Activated CD8-positive, alpha-beta T cell treated with anti-CD3 and anti-CD28 coated beads for 36 hours (primary cell): ENCODE data around the gene CYP46A1. TPM values are rescaled to one million over a fixed set of nuclear protein-coding genes. Genes with fewer than 3 reads are reported as not detected.

Source experiments
- ATAC-seq: fragments of 200-7000 bp; cut with Tn5 transposase; one replicate; pipeline ENCODE4 v1.10.0; 2021; ENCODE audit warnings: mild to moderate bottlenecking, moderate library complexity
- CTCF ChIA-PET: fragments of 350-600 bp; sonication (Branson Sonifier 250); formaldehyde crosslinking; loops from one replicate; lab custom pipeline; 2021; ENCODE audit warnings: antibody characterized with exemption; lab: Charles Lee
- POLR2A ChIA-PET: fragments of 350-600 bp; sonication (Branson Sonifier 250); formaldehyde crosslinking; loops from one replicate; lab custom pipeline; 2021; ENCODE audit warnings: antibody characterized with exemption; lab: Charles Lee
- DNase-seq: peaks from one replicate; pipeline ENCODE4 v3.0.0-alpha.2; 2020
- H3K27ac Mint-ChIP-seq: one replicate; pipeline ENCODE4 v1.8.0; 2021; ENCODE audit warnings: mild to moderate bottlenecking, mixed read lengths
- H3K27me3 Mint-ChIP-seq: one replicate; pipeline ENCODE4 v1.8.0; 2021; ENCODE audit warnings: mixed read lengths
- H3K36me3 Mint-ChIP-seq: one replicate; pipeline ENCODE4 v1.8.0; 2021; ENCODE audit warnings: low read depth, mixed read lengths
- H3K4me1 Mint-ChIP-seq: one replicate; pipeline ENCODE4 v1.8.0; 2021; ENCODE audit warnings: low read depth, mixed read lengths
- H3K4me3 Mint-ChIP-seq: one replicate; pipeline ENCODE4 v1.8.0; 2021; ENCODE audit warnings: mild to moderate bottlenecking, moderate library complexity, mixed read lengths
- H3K9me3 Mint-ChIP-seq: one replicate; pipeline ENCODE4 v1.8.0; 2021; ENCODE audit warnings: mixed read lengths
- CTCF ChIP-seq: fragments of 200-600 bp; IDR thresholded peaks from one replicate; pipeline ENCODE4 v1.8.0; 2022; ENCODE audit warnings: antibody characterized with exemption, mild to moderate bottlenecking
- intact Hi-C: fragments of 100-400 bp; cut with micrococcal nuclease; formaldehyde crosslinking; loops from one replicate; pipeline ENCODE4 v1.10.0; 2022
- total RNA-seq, 2 experiments: library from RNA; stranded (reverse); gene quantifications; one replicate each; pipeline ENCODE4 v1.2.3, GENCODE V29; 2021

The CYP46A1 gene
- total RNA-seq, 2 experiments from 2014 or later: 0.16 to 0.20 TPM

GRCh38 chr14:99753225-99754140 lies 69.4 kb downstream of the CYP46A1 start:
- CTCF ChIA-PET: no interaction called here
- no peak for TF ChIP-seq CTCF
- Mint-ChIP-seq H3K4me3 (no peak overlapping the region), H3K27me3 (peaks cover 44% of the 10 kb centered on the region), H3K4me1 (peaks cover 8% of the 10 kb centered on the region), H3K36me3 (no peaks in the 10 kb centered on the region), H3K9me3 (no peaks in the 10 kb centered on the region), H3K27ac (no peak overlapping the region)
- DNase-seq: no peak
- ATAC-seq: peak; percentile 47
- intact Hi-C loops: no loop called here
- POLR2A ChIA-PET: no interaction called here

- peak; percentile 19 for DNase-seq
- Mint-ChIP-seq H3K27ac (no peak overlapping the region), H3K9me3 (no peaks in the 10 kb centered on the region), H3K4me1 (peaks cover 8% of the 10 kb centered on the region), H3K27me3 (peaks cover 40% of the 10 kb centered on the region), H3K36me3 (no peaks in the 10 kb centered on the region), H3K4me3 (no peak overlapping the region)
- ChIA-PET POLR2A (no interaction called here), CTCF (interaction anchor here (0.8 kb wide), 1 partner anchor 23 kb away, joined by 3 read pairs; no protein-coding TSS in a partner anchor)
- ATAC-seq: peak; percentile 53
- no peak for TF ChIP-seq CTCF
- intact Hi-C loops: no loop called here
Observed at GRCh38 chr14:99754141-99755067, 70.3 kb downstream of the CYP46A1 start.

- Mint-ChIP-seq H3K27ac (no peak overlapping the region), H3K36me3 (no peaks in the 10 kb centered on the region), H3K27me3 (peaks cover 40% of the 10 kb centered on the region), H3K4me1 (peaks cover 8% of the 10 kb centered on the region), H3K9me3 (no peaks in the 10 kb centered on the region), H3K4me3 (no peak overlapping the region)
- ChIA-PET POLR2A (no interaction called here), CTCF (interaction anchor here (0.8 to 1.0 kb wide), 2 partner anchors 22 to 116 kb away, joined by 3 read pairs; no protein-coding TSS in a partner anchor)
- TF ChIP-seq CTCF: no peak
- DNase-seq: no peak
- ATAC-seq: no peak
- intact Hi-C loops: no loop called here
Observed at GRCh38 chr14:99755068-99755405, 70.9 kb downstream of the CYP46A1 start.

GRCh38 chr14:99755629-99756603 lies 71.8 kb downstream of the CYP46A1 start:
- Mint-ChIP-seq H3K4me1 (peaks cover 8% of the 10 kb centered on the region), H3K27ac (no peak overlapping the region), H3K27me3 (peaks cover 38% of the 10 kb centered on the region), H3K36me3 (no peaks in the 10 kb centered on the region), H3K4me3 (no peak overlapping the region), H3K9me3 (no peaks in the 10 kb centered on the region)
- DNase-seq (no peak), ATAC-seq (no peak)
- CTCF ChIA-PET: interaction anchor here (1.0 kb wide), 1 partner anchor 115 kb away, joined by 3 read pairs; no protein-coding TSS in a partner anchor
- TF ChIP-seq CTCF: no peak
- intact Hi-C loops: no loop called here
- POLR2A ChIA-PET: no interaction called here
